BLaER1 treated with 17β-estradiol and CSF1 and Interleukin-3, amounts not matched to agents 10 nM and 100 nM (cell line): Measurements from ENCODE around the gene BTNL8.
A peak's percentile ranks its signal among the peaks of the same experiment; 100 is the strongest.

Experiments used
- H3K27ac ChIP-seq, 11 experiments: shearing (Covaris generic); formaldehyde crosslinking; 2 replicates each; pipeline ENCODE4 v1.8.1; 2022
- H3K27me3 ChIP-seq, 11 experiments: shearing (Covaris generic); formaldehyde crosslinking; 2 replicates each; pipeline ENCODE4 v1.8.1; 2022
- H3K36me3 ChIP-seq, 11 experiments: shearing (Covaris generic); formaldehyde crosslinking; 2 replicates each; pipeline ENCODE4 v1.8.1; 2022
- H3K4me1 ChIP-seq, 10 experiments: shearing (Covaris generic); formaldehyde crosslinking; 2 replicates each; pipeline ENCODE4 v1.8.1; 2022
- H3K4me2 ChIP-seq, 11 experiments: shearing (Covaris generic); formaldehyde crosslinking; 2 replicates each; pipeline ENCODE4 v1.8.1; 2022
- H3K4me3 ChIP-seq, 10 experiments: shearing (Covaris generic); formaldehyde crosslinking; 2 replicates each; pipeline ENCODE4 v1.8.1; 2022
- H3K9ac ChIP-seq, 11 experiments: shearing (Covaris generic); formaldehyde crosslinking; 2 replicates each; pipeline ENCODE4 v1.8.1; 2022
- H3K9me3 ChIP-seq, 11 experiments: shearing (Covaris generic); formaldehyde crosslinking; replicated peaks in 1 of 11; 2 replicates each; pipeline ENCODE4 v1.8.1; 2022
- H4K20me1 ChIP-seq, 11 experiments: shearing (Covaris generic); formaldehyde crosslinking; 2 replicates each; pipeline ENCODE4 v1.8.1; 2022
- Cebpa-rat ChIP-seq, 11 experiments: shearing (Covaris generic); IDR thresholded peaks; 2 replicates each; pipeline ENCODE4 v1.8.1; 2022

BTNL8 gene

DNA sequence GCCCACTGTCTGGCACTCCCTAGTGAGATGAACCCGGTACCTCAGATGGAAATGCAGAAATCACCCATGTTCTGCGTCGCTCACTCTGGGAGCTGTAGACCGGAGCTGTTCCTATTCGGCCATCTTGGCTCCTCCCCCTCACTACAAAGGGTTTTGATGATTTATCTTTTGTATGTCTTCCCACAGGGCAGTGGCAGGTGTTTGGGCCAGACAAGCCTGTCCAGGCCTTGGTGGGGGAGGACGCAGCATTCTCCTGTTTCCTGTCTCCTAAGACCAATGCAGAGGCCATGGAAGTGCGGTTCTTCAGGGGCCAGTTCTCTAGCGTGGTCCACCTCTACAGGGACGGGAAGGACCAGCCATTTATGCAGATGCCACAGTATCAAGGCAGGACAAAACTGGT lies 9.4 kb downstream of the BTNL8 start:
- Histone ChIP-seq H3K27me3 (no peaks in the 10 kb centered on the region), H3K36me3 (peaks cover 0 to 11% (median 0%) of the 10 kb centered on the region in 11 experiments; a peak in 1 of 22 replicates), H3K4me1 (peaks cover 18 to 31% (median 26%) of the 10 kb centered on the region in 10 experiments), H3K4me3 (peak overlapping the region in 1 of 10 experiments; percentile 4; a peak in 1 of 20 replicates), H3K27ac (peak overlapping the region in 10 of 11 experiments; percentile 34 to 79 (median 69); a peak in 17 of 22 replicates), H3K4me2 (peak overlapping the region; percentile 34 to 78 (median 64); a peak in 21 of 22 replicates), H3K9me3 (peaks cover 10 to 36% (median 23%) of the 10 kb centered on the region in 11 experiments), H4K20me1 (no peaks in the 10 kb centered on the region), H3K9ac (peak overlapping the region in 3 of 11 experiments; percentile 4 to 47 (median 31); a peak in 4 of 22 replicates)
- TF ChIP-seq Cebpa-rat (IDR thresholded peaks at IDR 0.05), result no peak

DNA sequence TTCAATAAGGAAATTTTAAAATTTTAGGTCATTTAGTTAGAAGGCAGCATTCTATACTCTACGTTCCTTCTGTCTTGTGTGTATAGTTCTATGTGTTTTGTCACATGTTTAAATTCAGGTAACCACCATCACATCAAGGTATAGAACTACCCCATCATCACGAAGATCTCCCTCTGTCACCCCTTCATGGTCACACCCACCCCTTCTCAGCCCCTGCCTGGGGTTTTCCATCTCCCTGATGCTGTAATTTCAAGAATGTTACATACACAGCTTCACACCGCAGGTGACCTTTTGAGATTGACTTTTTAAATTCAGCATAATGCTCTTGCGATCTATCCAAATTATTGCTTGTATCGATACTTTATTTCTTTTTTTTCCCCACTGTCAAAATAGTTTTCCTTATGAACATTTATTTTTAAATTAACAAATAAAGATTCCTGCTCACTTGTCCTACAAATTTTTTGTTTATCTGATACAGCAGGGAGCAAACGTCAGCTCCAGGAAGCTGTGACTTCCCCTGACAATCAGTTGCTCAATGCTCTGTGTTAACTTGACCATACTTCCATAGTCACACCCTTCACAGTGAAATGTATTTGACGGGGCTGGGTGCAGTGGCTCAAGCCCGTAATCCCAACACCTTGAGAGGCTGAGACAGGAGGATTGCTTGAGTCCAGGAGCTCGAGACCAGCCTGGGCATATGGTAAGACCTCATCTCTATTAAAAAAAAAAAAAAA lies 10.2 kb downstream of the BTNL8 start:
- peak overlapping the region in 10 of 11 experiments; percentile 34 to 79 (median 69); a peak in 19 of 22 replicates for H3K27ac ChIP-seq
- H3K4me2 ChIP-seq, result peak overlapping the region; percentile 34 to 78 (median 64)
- H3K9me3 ChIP-seq, result peaks cover 12 to 43% (median 31%) of the 10 kb centered on the region in 11 experiments
- H4K20me1 ChIP-seq, result no peaks in the 10 kb centered on the region
- H3K9ac ChIP-seq, result peak overlapping the region in 6 of 11 experiments; percentile 4 to 56 (median 39); a peak in 9 of 22 replicates
- TF ChIP-seq Cebpa-rat (IDR thresholded peaks at IDR 0.05), result peak in 4 of 11 experiments; percentile 30 to 45 (median 40); a peak in 5 of 22 replicates
- H3K4me3 ChIP-seq, result peak overlapping the region in 3 of 10 experiments; percentile 8 to 29 (median 28); a peak in 2 of 20 replicates
- H3K36me3 ChIP-seq, result peaks cover 0 to 11% (median 0%) of the 10 kb centered on the region in 11 experiments; a peak in 1 of 22 replicates
- no peaks in the 10 kb centered on the region for H3K27me3 ChIP-seq
- H3K4me1 ChIP-seq, result peaks cover 18 to 31% (median 26%) of the 10 kb centered on the region in 10 experiments

DNA sequence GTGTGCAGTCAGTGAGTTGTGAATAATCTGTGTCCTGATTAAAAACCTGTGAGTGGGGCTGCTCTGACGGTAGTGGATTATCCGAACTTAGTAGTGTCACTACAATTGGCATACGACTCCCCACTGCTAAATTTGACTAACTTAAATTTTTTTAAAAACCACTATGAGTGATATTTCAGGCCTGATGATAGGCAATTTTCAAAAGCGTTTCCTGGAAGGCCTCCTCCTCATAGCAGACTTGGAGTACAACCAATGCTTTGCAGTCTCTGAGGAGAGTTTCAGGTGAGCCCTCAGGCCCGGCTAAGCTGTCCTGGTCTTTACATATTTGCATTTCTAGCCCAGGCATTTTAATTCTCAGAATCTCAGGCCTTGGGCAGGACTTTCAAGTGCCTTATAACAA lies 10.8 kb downstream of the BTNL8 start:
- no peak for TF ChIP-seq Cebpa-rat (IDR thresholded peaks at IDR 0.05)
- Histone ChIP-seq H3K9ac (peak overlapping the region in 5 of 11 experiments; percentile 24 to 56 (median 47); a peak in 7 of 22 replicates), H3K36me3 (peaks cover 0 to 11% (median 0%) of the 10 kb centered on the region in 11 experiments; a peak in 1 of 22 replicates), H3K9me3 (peaks cover 12 to 47% (median 32%) of the 10 kb centered on the region in 11 experiments), H3K4me2 (peak overlapping the region; percentile 32 to 78 (median 64); a peak in 21 of 22 replicates), H3K4me1 (peaks cover 18 to 31% (median 27%) of the 10 kb centered on the region in 10 experiments), H3K4me3 (peak overlapping the region in 3 of 10 experiments; percentile 8 to 29 (median 28); a peak in 3 of 20 replicates), H4K20me1 (no peaks in the 10 kb centered on the region), H3K27ac (peak overlapping the region in 10 of 11 experiments; percentile 34 to 79 (median 69); a peak in 18 of 22 replicates), H3K27me3 (no peaks in the 10 kb centered on the region)

DNA sequence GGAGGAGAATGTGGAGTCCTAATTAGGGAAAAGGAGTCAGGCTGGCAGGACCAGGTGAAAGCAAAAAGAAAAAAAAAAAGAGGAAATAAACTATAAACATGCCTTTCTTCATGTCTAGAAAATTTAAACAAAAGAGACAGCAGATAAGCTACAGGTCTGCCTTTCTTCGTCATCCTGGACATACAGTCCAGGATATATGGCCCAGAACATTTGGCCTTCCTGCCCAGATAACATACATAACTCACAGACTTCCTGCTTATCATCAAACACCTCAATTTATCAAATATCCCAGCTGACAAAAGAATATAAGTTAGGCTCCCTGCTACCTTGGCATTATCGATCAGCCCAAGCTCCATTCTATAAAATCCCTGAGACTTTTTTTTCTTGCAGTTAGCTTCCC lies 11.2 kb downstream of the BTNL8 start:
- no peak for TF ChIP-seq Cebpa-rat (IDR thresholded peaks at IDR 0.05)
- H3K4me3 ChIP-seq, result no peak overlapping the region
- H3K27ac ChIP-seq, result peak overlapping the region in 10 of 11 experiments; percentile 34 to 79 (median 69); a peak in 18 of 22 replicates
- peaks cover 18 to 35% (median 29%) of the 10 kb centered on the region in 10 experiments for H3K4me1 ChIP-seq
- no peaks in the 10 kb centered on the region for H4K20me1 ChIP-seq
- peak overlapping the region in 4 of 11 experiments; percentile 24 to 53 (median 39); a peak in 5 of 22 replicates for H3K9ac ChIP-seq
- H3K27me3 ChIP-seq, result no peaks in the 10 kb centered on the region
- H3K4me2 ChIP-seq, result peak overlapping the region; percentile 32 to 78 (median 64); a peak in 19 of 22 replicates
- peaks cover 12 to 51% (median 36%) of the 10 kb centered on the region in 11 experiments for H3K9me3 ChIP-seq
- peaks cover 0 to 11% (median 0%) of the 10 kb centered on the region in 11 experiments; a peak in 1 of 22 replicates for H3K36me3 ChIP-seq

DNA sequence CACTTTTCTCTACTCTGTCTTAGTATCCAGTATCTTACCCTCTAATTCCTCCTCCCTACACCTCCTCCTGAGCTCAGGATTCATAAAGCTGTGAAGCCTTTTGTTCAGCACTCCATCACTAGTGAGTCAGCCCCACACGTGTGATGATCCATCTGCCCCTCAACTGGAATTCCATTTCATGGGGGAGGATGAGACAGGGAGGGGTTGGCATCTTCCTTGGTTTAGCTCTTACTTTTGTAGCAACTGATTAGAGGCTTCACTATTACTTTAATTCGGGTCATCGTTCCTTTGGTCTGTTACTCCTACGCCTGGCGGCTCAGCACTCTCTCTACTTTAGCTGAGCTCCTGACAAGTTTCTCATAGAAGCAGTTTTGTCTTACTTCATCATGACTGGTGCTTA lies 11.8 kb downstream of the BTNL8 start:
- Histone ChIP-seq H3K9ac (no peak overlapping the region), H3K27me3 (no peaks in the 10 kb centered on the region), H3K4me2 (peak overlapping the region in 5 of 11 experiments; percentile 64 to 76 (median 70); a peak in 8 of 22 replicates), H3K27ac (peak overlapping the region in 5 of 11 experiments; percentile 70 to 79 (median 77); a peak in 5 of 22 replicates), H3K4me1 (peaks cover 18 to 41% (median 31%) of the 10 kb centered on the region in 10 experiments), H3K4me3 (no peak overlapping the region), H4K20me1 (no peaks in the 10 kb centered on the region), H3K36me3 (peaks cover 0 to 11% (median 0%) of the 10 kb centered on the region in 11 experiments; a peak in 1 of 22 replicates), H3K9me3 (peaks cover 12 to 57% (median 37%) of the 10 kb centered on the region in 11 experiments)
- no peak for TF ChIP-seq Cebpa-rat (IDR thresholded peaks at IDR 0.05)

DNA sequence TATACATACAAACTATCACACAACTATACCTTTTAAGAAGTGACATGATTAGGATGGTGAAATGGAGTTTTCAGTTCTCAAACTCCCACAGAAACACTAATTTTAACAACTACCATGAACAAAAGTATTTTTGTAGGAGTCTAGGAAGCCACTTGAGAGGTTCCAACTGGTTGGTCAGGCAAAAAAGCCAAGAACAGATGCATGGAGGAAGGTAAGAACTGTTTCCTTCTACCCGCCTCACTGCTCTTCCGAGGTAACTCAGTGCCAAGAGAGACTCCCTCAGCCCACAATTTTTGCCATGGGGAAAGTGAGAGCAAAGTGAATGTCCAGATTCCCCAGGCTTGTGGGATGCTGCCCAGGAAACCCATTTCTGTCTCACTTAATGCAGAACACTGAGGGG lies 15.7 kb downstream of the BTNL8 start:
- H4K20me1 ChIP-seq, result no peaks in the 10 kb centered on the region
- TF ChIP-seq Cebpa-rat (IDR thresholded peaks at IDR 0.05), result no peak
- peaks cover 12 to 59% (median 40%) of the 10 kb centered on the region in 11 experiments for H3K9me3 ChIP-seq
- no peak overlapping the region for H3K27ac ChIP-seq
- H3K27me3 ChIP-seq, result no peaks in the 10 kb centered on the region
- no peak overlapping the region for H3K4me3 ChIP-seq
- peaks cover 6 to 29% (median 19%) of the 10 kb centered on the region in 10 experiments; a peak in 19 of 20 replicates for H3K4me1 ChIP-seq
- H3K36me3 ChIP-seq, result peaks cover 0 to 11% (median 0%) of the 10 kb centered on the region in 11 experiments; a peak in 1 of 22 replicates
- H3K4me2 ChIP-seq, result peak overlapping the region in 7 of 11 experiments; percentile 8 to 68 (median 27); a peak in 7 of 22 replicates
- no peak overlapping the region for H3K9ac ChIP-seq

DNA sequence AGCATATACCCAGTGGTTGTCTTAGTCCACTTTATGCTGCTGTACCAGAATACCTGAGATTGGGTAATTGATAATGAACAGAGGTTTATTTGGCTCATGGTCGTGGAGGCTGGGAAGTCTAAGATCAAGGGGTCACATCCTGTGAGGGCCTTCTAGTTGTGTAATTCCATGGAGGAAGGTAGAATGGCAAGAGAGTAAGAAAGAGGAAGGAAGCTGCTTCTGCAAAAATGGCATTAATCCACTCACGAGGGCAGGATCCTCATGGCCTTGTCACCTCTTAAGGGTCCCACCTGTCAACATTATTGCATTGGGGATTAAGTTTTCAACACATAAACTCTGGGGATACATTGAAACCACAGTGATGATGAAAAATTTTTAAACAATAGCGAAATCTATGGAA lies 17.0 kb downstream of the BTNL8 start:
- H3K4me2 ChIP-seq, result peak overlapping the region in 6 of 11 experiments; percentile 31 to 68 (median 44); a peak in 10 of 22 replicates
- H3K27ac ChIP-seq, result no peak overlapping the region
- no peak overlapping the region for H3K9ac ChIP-seq
- no peak overlapping the region for H3K4me3 ChIP-seq
- H3K36me3 ChIP-seq, result peaks cover 0 to 11% (median 0%) of the 10 kb centered on the region in 11 experiments; a peak in 1 of 22 replicates
- H3K27me3 ChIP-seq, result no peaks in the 10 kb centered on the region
- peaks cover 12 to 56% (median 40%) of the 10 kb centered on the region in 11 experiments for H3K9me3 ChIP-seq
- 0 out of 22 replicates have a peak, but pooled peaks of 1 of the 11 experiments have one; percentile 21 for TF ChIP-seq Cebpa-rat (IDR thresholded peaks at IDR 0.05)
- peaks cover 0 to 16% (median 10%) of the 10 kb centered on the region in 10 experiments; a peak in 12 of 20 replicates for H3K4me1 ChIP-seq
- H4K20me1 ChIP-seq, result no peaks in the 10 kb centered on the region

DNA sequence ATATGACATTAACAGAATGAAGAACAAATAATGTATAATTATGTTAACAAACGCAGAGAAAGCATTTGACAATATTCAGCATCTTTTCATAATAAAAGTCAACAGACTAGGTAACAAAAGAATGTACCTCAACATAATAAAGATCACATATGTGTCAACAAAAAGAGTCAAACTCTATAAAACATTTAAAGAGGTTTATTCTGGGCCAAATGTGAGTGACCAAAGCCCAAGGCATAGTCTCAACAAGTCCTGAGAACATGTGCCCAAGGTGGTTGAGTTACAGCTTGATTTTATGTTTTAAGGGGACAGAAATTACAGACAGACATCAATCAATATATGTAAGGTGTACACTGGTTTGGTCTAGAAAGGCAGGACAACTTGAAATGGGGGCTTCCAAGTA lies 19.4 kb downstream of the BTNL8 start:
- Histone ChIP-seq H3K9ac (no peak overlapping the region), H3K4me3 (no peak overlapping the region), H3K9me3 (peaks cover 19 to 52% (median 39%) of the 10 kb centered on the region in 11 experiments), H3K36me3 (0 out of 22 replicates have a peak, but pooled peaks cover 0 to under 1% (median 0%) of the 10 kb centered on the region in 11 experiments), H3K4me1 (peaks cover 0 to 16% (median 10%) of the 10 kb centered on the region in 10 experiments; a peak in 12 of 20 replicates), H3K27me3 (no peaks in the 10 kb centered on the region; a peak in 1 of 22 replicates), H3K4me2 (no peak overlapping the region), H3K27ac (no peak overlapping the region), H4K20me1 (no peaks in the 10 kb centered on the region)
- TF ChIP-seq Cebpa-rat (IDR thresholded peaks at IDR 0.05), result no peak
